MM.1S (cell line): ENCODE results near the gene PHACTR1.

Experiments
- EZH2 ChIP-seq: fragments of 300-600 bp; sonication (generic); optimal IDR thresholded peaks from 2 replicates; pipeline ENCODE3; 2017; ENCODE audit warnings: low read depth, mild to moderate bottlenecking, antibody characterized with exemption, low read length, mixed read lengths
- EZH2phosphoT487 ChIP-seq: fragments of 300-600 bp; sonication (generic); IDR thresholded peaks from 2 replicates; pipeline ENCODE4 v1.6.1; 2018; ENCODE audit warnings: antibody characterized with exemption, low read length
- TF ChIP-seq, protein P1 (sequence below): fragments of 300-600 bp; sonication (generic); IDR thresholded peaks from 2 replicates; pipeline ENCODE4 v1.5.1; 2016; ENCODE audit warnings: antibody characterized with exemption, low read length, mixed read lengths

DNA sequence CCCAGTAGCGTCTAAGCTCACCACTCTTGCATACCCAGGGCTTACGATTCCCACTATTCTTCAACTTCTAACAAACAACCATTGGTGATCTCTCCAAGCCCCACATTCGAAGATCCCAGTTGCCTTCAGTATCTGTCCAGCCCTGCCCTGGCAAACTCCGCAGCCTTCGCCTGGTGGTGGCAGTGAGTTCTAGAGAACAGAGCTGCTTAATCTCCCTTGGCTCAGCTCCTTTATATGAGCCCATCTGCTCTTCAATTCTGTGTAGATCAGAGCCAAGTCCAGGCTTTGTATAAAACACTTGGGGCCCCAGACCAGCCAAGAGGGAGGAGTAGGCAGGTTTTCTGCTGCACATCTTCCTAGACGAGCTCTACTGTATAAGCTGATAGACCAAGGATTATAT is 193.3 kb downstream of the PHACTR1 start:
- TF ChIP-seq, protein P1, sequence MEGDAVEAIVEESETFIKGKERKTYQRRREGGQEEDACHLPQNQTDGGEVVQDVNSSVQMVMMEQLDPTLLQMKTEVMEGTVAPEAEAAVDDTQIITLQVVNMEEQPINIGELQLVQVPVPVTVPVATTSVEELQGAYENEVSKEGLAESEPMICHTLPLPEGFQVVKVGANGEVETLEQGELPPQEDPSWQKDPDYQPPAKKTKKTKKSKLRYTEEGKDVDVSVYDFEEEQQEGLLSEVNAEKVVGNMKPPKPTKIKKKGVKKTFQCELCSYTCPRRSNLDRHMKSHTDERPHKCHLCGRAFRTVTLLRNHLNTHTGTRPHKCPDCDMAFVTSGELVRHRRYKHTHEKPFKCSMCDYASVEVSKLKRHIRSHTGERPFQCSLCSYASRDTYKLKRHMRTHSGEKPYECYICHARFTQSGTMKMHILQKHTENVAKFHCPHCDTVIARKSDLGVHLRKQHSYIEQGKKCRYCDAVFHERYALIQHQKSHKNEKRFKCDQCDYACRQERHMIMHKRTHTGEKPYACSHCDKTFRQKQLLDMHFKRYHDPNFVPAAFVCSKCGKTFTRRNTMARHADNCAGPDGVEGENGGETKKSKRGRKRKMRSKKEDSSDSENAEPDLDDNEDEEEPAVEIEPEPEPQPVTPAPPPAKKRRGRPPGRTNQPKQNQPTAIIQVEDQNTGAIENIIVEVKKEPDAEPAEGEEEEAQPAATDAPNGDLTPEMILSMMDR: no peak
- TF ChIP-seq EZH2: no peak
- TF ChIP-seq EZH2phosphoT487: no peak
